BE2C (cell line): Measurements from ENCODE around the gene TNFSF10.

ENCODE experiments used
- DNase-seq: peaks from one replicate; pipeline ENCODE4 v3.0.0-alpha.2; 2020
- H3K27me3 ChIP-seq: fragments of 250-450 bp; sonication (Bioruptor Pico); 2 replicates; pipeline ENCODE4 v1.5.1; 2020; ENCODE audit warnings: mild to moderate bottlenecking
- H3K36me3 ChIP-seq: fragments of 250-450 bp; sonication (Bioruptor Pico); 2 replicates; pipeline ENCODE4 v1.5.1; 2020; ENCODE audit warnings: mild to moderate bottlenecking
- H3K4me1 ChIP-seq: fragments of 250-450 bp; sonication (Bioruptor Pico); 2 replicates; pipeline ENCODE4 v1.5.1; 2020
- H3K4me3 ChIP-seq: 2 replicates; pipeline ENCODE4 v1.5.1; 2011; ENCODE audit warnings: low read depth, low read length
- H3K9me3 ChIP-seq: fragments of 250-450 bp; sonication (Bioruptor Pico); 2 replicates; pipeline ENCODE4 v1.5.1; 2020
- CTCF ChIP-seq: IDR thresholded peaks from 2 replicates; pipeline ENCODE4 v1.5.1; 2012; ENCODE audit warnings: mild to moderate bottlenecking, low read depth, low read length

Gene TNFSF10

GRCh38 chr3:172557515-172558220 is 34.4 kb upstream of the TNFSF10 start:
- no peaks in the 10 kb centered on the region for H3K4me1 ChIP-seq
- H3K36me3 ChIP-seq = no peaks in the 10 kb centered on the region
- H3K9me3 ChIP-seq = no peaks in the 10 kb centered on the region
- DNase-seq = no peak
- no peaks in the 10 kb centered on the region for H3K27me3 ChIP-seq
- TF ChIP-seq CTCF = no peak
- no peak overlapping the region for H3K4me3 ChIP-seq

- TF ChIP-seq CTCF = no peak
- no peaks in the 10 kb centered on the region for H3K36me3 ChIP-seq
- no peaks in the 10 kb centered on the region for H3K27me3 ChIP-seq
- no peaks in the 10 kb centered on the region for H3K9me3 ChIP-seq
- H3K4me1 ChIP-seq = no peaks in the 10 kb centered on the region
- DNase-seq = no peak
- H3K4me3 ChIP-seq = no peak overlapping the region
Measured at GRCh38 chr3:172553526-172554252, 30.5 kb upstream of the TNFSF10 start.

DNA sequence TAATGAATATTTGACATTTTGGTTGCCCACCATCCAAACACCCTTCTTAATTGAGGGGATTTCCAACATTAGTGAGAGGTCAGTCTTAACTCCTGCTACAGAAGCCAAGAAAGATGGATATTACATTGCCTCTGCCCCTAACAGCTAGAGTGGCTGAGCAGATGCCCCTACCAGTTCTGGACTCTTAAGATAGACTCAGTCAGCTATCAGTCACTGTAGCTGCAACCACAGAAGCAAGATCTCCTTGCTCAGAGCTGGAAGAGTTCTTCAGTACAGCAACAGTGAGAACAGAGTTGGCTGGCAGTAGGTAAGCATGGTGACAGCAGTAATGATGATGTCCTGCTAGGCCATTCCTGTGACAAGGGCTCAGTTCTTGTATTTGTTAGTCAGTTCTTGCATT is 29.4 kb upstream of the TNFSF10 start:
- Histone ChIP-seq H3K4me3 (no peak overlapping the region), H3K27me3 (no peaks in the 10 kb centered on the region), H3K9me3 (no peaks in the 10 kb centered on the region), H3K4me1 (no peaks in the 10 kb centered on the region), H3K36me3 (no peaks in the 10 kb centered on the region)
- TF ChIP-seq CTCF = no peak
- no peak for DNase-seq

DNA sequence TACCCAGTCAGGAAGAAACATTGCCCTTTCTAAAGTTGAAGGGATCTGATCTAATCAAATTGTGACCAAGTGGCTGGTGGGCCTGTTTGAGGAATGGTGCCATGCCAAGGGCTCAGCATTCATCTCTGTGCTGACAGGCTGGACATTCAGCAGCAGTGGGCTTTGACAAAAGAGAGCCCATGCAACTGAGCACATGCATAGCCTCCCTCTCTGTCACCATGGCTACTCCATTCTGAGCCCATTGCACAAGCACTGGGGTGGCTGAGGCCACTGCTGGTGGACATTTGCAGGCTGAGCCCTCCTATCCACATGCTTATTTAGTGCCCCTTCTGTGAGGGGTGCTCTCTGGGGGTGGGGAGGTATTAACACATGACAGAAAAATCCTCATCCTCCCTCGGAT is 28.6 kb upstream of the TNFSF10 start:
- no peak for DNase-seq
- H3K27me3 ChIP-seq = no peaks in the 10 kb centered on the region
- no peaks in the 10 kb centered on the region for H3K9me3 ChIP-seq
- H3K4me3 ChIP-seq = no peak overlapping the region
- no peak for TF ChIP-seq CTCF
- no peaks in the 10 kb centered on the region for H3K4me1 ChIP-seq
- H3K36me3 ChIP-seq = no peaks in the 10 kb centered on the region

DNA sequence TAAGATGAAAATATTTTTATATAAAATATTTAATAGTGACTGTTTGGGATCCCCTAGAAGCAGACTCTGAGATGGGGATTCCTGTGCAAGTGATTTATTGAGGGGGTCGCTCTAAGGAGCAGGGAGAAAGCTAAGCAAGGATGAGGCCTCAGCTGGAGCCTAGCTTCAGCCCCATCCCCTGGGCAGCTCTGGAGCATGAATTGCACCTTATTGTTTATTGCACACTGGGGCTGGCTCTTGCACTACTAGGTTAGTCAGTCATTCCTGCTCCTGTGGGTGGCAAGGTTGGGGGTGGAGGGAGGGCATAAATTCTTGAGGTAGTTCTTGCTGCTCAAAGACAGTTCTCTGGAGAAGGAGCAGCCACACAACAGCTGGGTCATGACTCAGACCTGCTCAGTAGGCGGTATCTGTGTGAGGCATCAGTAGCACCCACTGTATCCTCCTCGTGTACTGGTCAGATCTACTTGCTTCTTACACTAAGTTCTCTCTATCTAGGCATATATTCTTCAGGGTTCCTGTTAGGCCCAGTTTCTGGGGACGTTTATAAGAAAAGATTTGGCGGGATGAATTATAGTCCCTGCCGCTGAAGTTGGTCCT is 27.2 kb upstream of the TNFSF10 start:
- no peaks in the 10 kb centered on the region for H3K4me1 ChIP-seq
- H3K4me3 ChIP-seq = no peak overlapping the region
- DNase-seq = no peak

More for the DNA sequence above, 27.2 kb upstream of the TNFSF10 start:
- H3K9me3 ChIP-seq = no peaks in the 10 kb centered on the region
- no peak for TF ChIP-seq CTCF
- H3K27me3 ChIP-seq = no peaks in the 10 kb centered on the region
- H3K36me3 ChIP-seq = no peaks in the 10 kb centered on the region
